ENCODE results near the gene CORO1A.
"Not testable (repeated sequence)": the region's sequence is repeated elsewhere in the genome, so short reads cannot be mapped to it uniquely, and the experiment has no call there.

The CORO1A gene

DNA sequence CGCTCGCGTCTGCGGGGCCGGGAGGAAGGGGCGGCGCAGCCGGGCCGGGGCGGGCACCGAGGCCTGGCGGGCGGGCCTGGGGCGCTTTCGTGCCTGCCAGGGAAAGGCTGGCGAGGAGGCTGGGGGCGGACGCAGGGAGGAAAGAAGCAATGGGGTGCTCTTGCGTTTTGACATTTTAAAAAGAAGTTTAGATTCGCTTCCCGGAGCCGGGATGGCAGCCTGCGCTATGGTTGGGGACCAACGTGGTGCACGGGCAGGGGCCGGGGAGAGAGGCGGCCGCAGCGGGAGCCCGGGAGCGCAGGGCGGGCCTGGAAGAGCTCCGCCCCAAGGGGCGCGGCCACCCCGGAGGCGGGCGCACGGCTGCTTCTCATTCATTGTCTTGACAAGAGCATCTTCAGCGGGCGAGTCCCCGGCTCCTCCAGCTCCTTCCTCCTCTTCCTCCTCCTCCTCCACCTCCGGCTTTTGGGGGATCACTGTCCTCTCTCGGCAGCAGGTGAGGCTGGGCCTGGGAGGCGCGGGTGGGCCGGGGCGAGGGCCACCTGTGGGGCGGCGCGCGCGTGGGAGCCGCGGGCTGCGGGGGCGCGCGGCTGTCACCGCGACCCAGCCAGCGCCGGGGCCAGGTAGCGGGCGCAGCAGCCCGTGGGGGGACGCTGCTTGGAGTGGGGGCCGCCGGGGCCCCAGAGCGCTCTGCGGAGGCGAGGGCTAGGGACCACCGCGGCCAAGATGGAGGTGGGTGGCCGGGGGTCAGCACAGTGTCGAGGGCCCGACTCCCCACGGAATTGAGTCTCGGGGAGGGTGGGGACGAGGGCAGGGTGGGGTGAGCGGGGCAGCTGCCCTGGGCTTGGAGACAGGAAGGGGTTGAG lies at the start of gene CORO1A:
TSS of gene CORO1A (plus strand) at position 370 of the 863 bp plus-strand sequence. CDS start 1,608 bp downstream, outside the sequence.
- DNase-seq, result peak; percentile 91

DNA sequence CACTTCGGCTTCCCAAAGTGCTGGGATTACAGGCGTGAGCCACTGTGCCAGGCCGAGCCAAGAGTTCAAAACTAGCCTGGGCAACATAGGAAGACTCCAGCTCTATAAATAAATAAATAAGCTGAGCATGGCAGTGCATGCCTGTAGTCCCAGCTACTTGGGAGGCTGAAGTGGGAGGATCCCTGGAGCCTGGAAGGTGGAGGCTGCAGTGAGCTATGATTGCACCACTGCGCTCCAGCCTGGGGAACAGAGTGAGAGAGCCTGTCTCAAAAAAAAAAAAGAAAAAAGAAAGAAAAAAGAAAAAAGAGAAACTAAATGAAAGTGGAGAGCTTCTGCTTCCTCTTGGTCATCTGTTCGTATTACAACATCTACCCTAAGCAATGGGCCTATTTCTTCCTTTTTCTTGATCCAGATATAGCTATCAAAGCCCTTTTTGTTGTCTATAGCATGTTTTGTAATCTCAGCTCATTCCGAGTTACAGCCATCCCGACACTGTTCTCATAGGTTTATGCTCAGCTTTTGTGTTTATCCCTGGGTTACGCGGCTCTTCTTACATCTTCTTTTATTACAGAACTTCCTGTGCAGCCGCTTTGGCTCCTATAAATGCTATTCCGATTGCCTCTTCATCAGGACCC lies 46.3 kb upstream of the CORO1A start:
- DNase-seq, result no peak

GRCh38 chr16:30137897-30138296 lies 45.5 kb upstream of the CORO1A start:
- DNase-seq, result no peak

- DNase-seq, result peak; percentile 41
These were observed 43.6 kb upstream of the CORO1A start for GRCh38 chr16:30139583-30140481.

- no peak for DNase-seq
These were observed 41.7 kb upstream of the CORO1A start for GRCh38 chr16:30141750-30142149.

- DNase-seq, result peak; percentile 44
These were observed 40.6 kb upstream of the CORO1A start for GRCh38 chr16:30142672-30143346.

DNA sequence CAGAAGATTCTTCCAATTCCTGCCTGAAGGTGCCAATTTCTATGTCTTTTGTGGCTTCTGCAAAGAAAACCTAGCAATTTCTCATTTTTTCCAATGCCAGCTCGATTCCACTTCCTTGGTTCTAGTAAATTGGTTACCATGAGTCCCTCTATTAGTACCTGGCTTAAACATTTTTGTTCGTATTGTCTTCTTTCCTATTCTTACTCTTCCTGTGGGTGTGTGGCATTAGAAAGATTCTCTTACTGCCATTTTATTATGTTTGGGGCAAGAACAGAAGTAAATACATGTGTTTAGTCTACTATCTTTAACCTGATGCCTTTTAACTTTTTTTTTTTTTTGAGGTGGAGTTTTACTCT lies 40.1 kb upstream of the CORO1A start:
- DNase-seq, result no peak

DNA sequence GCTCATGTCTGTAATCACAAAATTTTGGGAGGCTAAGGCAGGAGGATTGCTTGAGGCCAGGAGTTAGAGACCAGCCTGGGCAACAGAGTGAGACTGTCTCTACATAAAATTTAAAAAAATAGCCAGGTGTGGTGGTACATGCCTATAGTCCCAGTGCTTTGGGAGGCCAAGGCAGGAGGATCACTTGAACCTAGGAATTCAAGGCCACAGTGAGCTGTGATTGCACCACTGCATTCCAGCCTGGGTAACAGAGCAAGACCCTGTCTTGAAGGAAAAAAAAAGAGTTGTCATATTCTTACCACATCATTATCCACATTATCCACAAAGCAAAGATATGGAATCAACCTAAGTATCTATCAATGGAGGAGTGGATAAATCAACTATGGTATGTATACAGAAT lies 39.4 kb upstream of the CORO1A start:
- no peak for DNase-seq

- no peak for DNase-seq
These were observed 38.5 kb upstream of the CORO1A start for GRCh38 chr16:30144917-30145316.

DNA sequence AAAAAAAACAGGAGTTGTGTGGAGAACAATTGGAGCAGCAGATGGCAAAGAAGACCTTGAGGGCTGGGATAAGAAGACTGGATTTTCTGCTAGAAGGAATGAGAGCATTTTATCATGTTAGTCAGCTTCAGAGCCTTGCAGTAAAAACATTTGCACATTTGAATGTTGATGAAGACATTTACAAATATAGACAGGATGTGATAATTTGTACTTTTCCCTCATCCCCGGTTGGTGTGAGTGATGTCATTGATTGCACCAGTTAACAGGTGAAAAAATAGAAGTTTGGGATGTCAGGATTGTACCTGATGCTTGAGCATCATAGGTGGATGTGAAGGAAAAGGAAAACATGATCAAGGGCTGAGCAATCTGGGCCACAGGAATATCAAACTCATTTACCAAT lies 37.7 kb upstream of the CORO1A start:
- no peak for DNase-seq

GRCh38 chr16:30147843-30148510 lies 35.4 kb upstream of the CORO1A start:
- no peak for DNase-seq

GRCh38 chr16:30149250-30149930 lies 34.0 kb upstream of the CORO1A start:
- no peak for DNase-seq

- DNase-seq, result no peak
These were observed 32.3 kb upstream of the CORO1A start for GRCh38 chr16:30151091-30151490.

DNA sequence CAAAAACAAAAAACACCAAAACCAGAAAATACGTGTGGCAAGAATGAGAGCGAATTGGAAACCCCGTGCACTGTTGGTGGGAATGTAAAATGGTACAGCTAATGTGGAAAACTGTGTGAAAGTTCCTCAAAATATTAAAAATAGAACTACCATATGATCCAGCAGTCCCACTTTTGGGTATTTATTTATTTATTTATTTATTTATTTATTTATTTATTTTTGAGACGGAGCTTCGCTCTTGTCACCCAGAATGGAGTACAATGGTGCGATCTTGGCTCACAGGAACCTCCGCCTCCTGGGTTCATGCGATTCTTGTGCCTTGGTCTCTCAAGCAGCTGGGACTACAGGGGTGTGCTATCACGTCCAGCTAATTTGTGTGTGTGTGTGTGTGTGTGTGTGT lies 30.9 kb upstream of the CORO1A start:
- DNase-seq, result no peak

DNA sequence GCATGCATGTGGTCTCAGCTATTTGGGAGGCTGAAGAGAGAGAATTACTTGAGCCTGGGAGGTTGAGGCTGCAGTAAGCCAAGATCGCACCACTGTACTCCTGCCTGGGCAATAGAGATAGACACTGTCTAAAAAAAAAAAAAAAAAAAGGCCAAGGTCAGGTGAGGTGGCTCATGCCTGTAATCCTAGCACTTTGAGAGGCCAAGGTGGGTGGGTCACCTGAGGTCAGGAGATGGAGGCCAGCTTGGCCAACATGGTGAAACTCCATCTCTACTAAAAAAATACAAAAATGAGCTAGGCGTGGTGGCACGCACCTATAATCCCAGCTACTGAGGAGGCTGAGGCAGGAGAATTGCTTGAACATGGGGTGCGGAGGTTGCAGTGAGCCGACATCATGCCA lies 28.2 kb upstream of the CORO1A start:
- DNase-seq, result no peak

DNA sequence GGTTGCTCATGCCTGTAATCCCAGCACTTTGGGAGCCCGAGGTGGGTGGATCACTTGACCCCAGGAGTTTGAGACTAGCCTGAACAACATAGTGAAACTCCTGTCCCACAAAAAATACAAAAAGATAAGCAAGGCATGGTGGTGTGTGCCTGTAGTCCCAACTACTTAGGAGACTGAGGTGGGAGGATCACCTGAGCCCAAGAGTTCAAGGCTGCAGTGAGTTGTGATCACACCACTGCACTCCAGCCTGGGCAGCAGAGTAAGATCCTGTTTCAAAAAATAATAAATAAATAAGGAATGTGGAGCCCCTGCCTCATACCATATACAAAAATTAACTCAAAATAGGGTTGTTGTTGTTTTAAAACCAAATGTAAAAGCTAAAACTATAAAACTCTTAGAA lies 26.2 kb upstream of the CORO1A start:
- DNase-seq, result no peak

- DNase-seq, result no peak
These were observed 19.9 kb upstream of the CORO1A start for GRCh38 chr16:30163538-30163937.

DNA sequence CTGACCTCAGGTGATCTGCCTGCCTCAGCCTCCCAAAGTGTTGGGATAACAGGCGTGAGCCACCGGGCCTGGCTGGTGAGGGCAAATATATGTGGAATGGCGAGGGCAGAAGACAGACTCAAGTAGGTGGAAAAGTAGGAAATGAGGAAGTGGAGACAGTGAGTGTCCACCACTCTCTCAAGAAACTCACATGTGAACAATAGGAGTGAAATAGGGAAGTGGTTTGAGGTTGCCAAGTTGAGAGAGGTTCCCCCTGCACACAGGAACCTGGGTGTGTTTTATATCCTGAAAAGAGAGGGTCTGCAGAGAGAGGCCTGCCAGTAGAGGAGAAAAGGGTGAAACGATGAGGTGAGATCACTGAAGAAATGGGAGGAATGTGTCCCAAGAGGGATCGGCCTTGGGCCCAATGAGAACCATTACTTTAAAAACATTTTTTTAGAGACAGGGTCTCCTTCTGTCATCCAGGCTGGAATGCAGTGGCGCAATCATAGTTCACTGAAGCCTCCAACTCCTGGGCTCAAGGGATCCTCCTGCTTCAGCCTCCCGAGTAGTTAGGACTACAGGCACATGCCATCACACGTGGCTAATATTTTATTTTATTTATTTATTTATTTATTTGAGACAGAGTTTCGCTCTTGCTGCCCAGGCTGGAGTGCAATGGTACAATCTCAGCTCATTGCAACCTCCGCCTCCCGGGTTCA lies 17.1 kb upstream of the CORO1A start:
- peak; percentile 20 for DNase-seq

DNA sequence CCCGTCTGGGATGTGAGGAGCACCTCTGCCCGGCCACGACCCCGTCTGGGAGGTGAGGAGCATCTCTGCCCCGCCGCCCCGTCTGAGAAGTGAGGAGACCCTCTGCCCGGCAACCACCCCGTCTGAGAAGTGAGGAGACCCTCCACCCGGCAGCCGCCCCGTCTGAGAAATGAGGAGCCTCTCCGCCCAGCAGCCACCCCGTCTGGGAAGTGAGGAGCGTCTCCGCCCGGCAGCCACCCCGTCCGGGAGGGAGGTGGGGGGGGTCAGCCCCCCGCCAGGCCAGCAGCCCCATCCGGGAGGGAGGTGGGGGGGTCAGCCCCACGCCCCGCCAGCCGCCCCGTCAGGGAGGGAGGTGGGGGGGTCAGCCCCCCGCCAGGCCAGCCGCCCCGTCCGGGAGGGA lies 14.7 kb upstream of the CORO1A start:
- not testable (repeated sequence) for DNase-seq

DNA sequence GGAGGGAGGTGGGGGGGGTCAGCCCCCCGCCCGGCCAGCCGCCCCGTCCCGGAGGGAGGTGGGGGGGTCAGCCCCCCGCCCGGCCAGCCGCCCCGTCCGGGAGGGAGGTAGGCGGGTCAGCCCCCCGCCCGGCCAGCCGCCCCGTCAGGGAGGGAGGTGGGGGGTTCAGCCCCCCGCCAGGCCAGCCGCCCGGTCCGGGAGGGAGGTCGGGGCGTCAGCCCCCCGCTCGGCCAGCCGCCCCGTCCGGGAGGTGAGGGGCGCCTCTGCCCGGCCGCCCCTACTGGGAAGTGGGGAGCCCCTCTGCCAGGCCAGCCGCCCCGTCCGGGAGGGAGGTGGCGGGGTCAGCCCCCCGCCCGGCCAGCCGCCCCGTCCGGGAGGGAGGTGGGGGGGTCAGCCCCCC lies 14.0 kb upstream of the CORO1A start:
- DNase-seq, result not testable (repeated sequence)

- DNase-seq, result not testable (repeated sequence)
These were observed 13.3 kb upstream of the CORO1A start for GRCh38 chr16:30170145-30170544.
